Prostate gland (tissue), 2 donors: ENCODE data around the gene OGDHL. TPM values are rescaled to one million over a fixed set of nuclear protein-coding genes. Genes with fewer than 3 reads are reported as not detected.

Experiments
- DNase-seq: peaks from one replicate; pipeline ENCODE4 v3.0.0-alpha.2; 2019; ENCODE audit warnings: low spot score
- H3K27ac ChIP-seq, 2 donors: fragments of 200-600 bp; sonication (generic); 2 replicates each; pipeline ENCODE4 v1.5.1; 2017 to 2019
- H3K27me3 ChIP-seq: fragments of 200-600 bp; sonication (generic); replicated peaks from 2 replicates; pipeline ENCODE4 v1.5.1; 2019; ENCODE audit not compliant: insufficient read depth
- H3K36me3 ChIP-seq, 2 donors: fragments of 200-600 bp; sonication (generic); 1 replicate in 1 of 2; 2 replicates in 1 of 2; pipeline versions ENCODE4 v1.5.1 to v1.8.1; 2017 to 2019
- H3K4me1 ChIP-seq: fragments of 200-600 bp; sonication (generic); replicated peaks from 2 replicates; pipeline ENCODE4 v1.5.1; 2019
- H3K4me3 ChIP-seq, 2 donors: fragments of 200-600 bp; sonication (generic); 2 replicates each; pipeline ENCODE4 v1.5.1; 2017 to 2019
- H3K9me3 ChIP-seq: fragments of 200-600 bp; sonication (generic); 2 replicates; pipeline ENCODE4 v1.5.1; 2017
- CTCF ChIP-seq, 4 experiments: fragments of 200-600 bp in 2 of 4; fragments of 450-650 bp in 2 of 4; sonication (generic) in 2 of 4; IDR thresholded peaks; 1 replicate in 3 of 4; 2 replicates in 1 of 4; pipeline ENCODE4 v1.5.1; 2016 to 2019; ENCODE audit warnings: antibody characterized with exemption in 4 of 4, mild to moderate bottlenecking in 2 of 4, moderate library complexity in 2 of 4
- POLR2A ChIP-seq: fragments of 450-650 bp; IDR thresholded peaks from one replicate; pipeline ENCODE4 v1.6.1; 2016; ENCODE audit warnings: antibody characterized with exemption, mild to moderate bottlenecking
- POLR2AphosphoS5 ChIP-seq: sonication (generic); formaldehyde crosslinking; IDR thresholded peaks from one replicate; pipeline ENCODE4 v1.6.1; 2017; ENCODE audit warnings: antibody characterized with exemption
- WGBS: methylation state at CpG from one replicate; pipeline ENCODE4 v1.1.5; 2018; 5-methylcytosine and 5-hydroxymethylcytosine counted together
- intact Hi-C: fragments of 100-400 bp; cut with DNase I; formaldehyde crosslinking; loops from one replicate; pipeline ENCODE4 v1.14.2; 2022
- total RNA-seq, 2 donors: library from RNA; depleted of rRNA; stranded (reverse); fragments of >200 nt; gene quantifications; one replicate each; pipeline ENCODE4 v1.1.0, GENCODE V29; 2016

Gene OGDHL
- total RNA-seq, 2 donors from 2014 or later = 3.3 to 8.5 TPM

- H3K36me3 ChIP-seq = no peaks in the 10 kb centered on the region
- no peak overlapping the region for H3K4me3 ChIP-seq
- no peaks in the 10 kb centered on the region for H3K27me3 ChIP-seq
- no peak for TF ChIP-seq CTCF (IDR thresholded peaks at IDR 0.05)
- no peak for TF ChIP-seq POLR2AphosphoS5
- TF ChIP-seq POLR2A = no peak
- H3K9me3 ChIP-seq = no peaks in the 10 kb centered on the region
- intact Hi-C loops = no loop called here
- DNase-seq = no peak
- no peak overlapping the region for H3K27ac ChIP-seq
- WGBS = 62% methylated on average over 10 of the region's 10 CpGs
- H3K4me1 ChIP-seq = no peaks in the 10 kb centered on the region
Observed at GRCh38 chr10:49748006-49748405, 14.1 kb downstream of the OGDHL start.

GRCh38 chr10:49747303-49747646, 14.8 kb downstream of the OGDHL start:
- intact Hi-C loops = no loop called here
- Histone ChIP-seq H3K27me3 (no peaks in the 10 kb centered on the region), H3K27ac (no peak overlapping the region), H3K36me3 (no peaks in the 10 kb centered on the region), H3K4me3 (no peak overlapping the region), H3K9me3 (no peaks in the 10 kb centered on the region), H3K4me1 (no peaks in the 10 kb centered on the region)
- TF ChIP-seq CTCF (IDR thresholded peaks at IDR 0.05) (no peak), POLR2A (no peak), POLR2AphosphoS5 (no peak)
- no peak for DNase-seq
- WGBS = 97% methylated on average over 4 of the region's 4 CpGs

- 93% methylated on average over 20 of the region's 20 CpGs for WGBS
- Histone ChIP-seq H3K4me1 (no peaks in the 10 kb centered on the region), H3K4me3 (no peak overlapping the region), H3K27ac (no peak overlapping the region), H3K9me3 (no peaks in the 10 kb centered on the region), H3K27me3 (no peaks in the 10 kb centered on the region), H3K36me3 (no peaks in the 10 kb centered on the region)
- intact Hi-C loops = no loop called here
- TF ChIP-seq CTCF (IDR thresholded peaks at IDR 0.05) = no peak
- TF ChIP-seq POLR2AphosphoS5 = no peak
- TF ChIP-seq POLR2A = no peak
- no peak for DNase-seq
Observed at GRCh38 chr10:49746626-49747302, 15.4 kb downstream of the OGDHL start.

- no peak for DNase-seq
- H3K36me3 ChIP-seq = no peaks in the 10 kb centered on the region
Observed at GRCh38 chr10:49745756-49746155, 16.4 kb downstream of the OGDHL start.

GRCh38 chr10:49744924-49745605, 17.1 kb downstream of the OGDHL start:
- Histone ChIP-seq H3K4me1 (no peaks in the 10 kb centered on the region), H3K27me3 (no peaks in the 10 kb centered on the region), H3K36me3 (no peaks in the 10 kb centered on the region), H3K9me3 (no peaks in the 10 kb centered on the region), H3K27ac (no peak overlapping the region), H3K4me3 (no peak overlapping the region)
- no peak for DNase-seq
- intact Hi-C loops = no loop called here
- 95% methylated on average over 13 of the region's 13 CpGs for WGBS
- TF ChIP-seq POLR2AphosphoS5 = no peak
- no peak for TF ChIP-seq CTCF (IDR thresholded peaks at IDR 0.05)
- TF ChIP-seq POLR2A = no peak

More at GRCh38 chr10:49745756-49746155, 16.4 kb downstream of the OGDHL start:
- no peak overlapping the region for H3K4me3 ChIP-seq
- 95% methylated on average over 12 of the region's 12 CpGs for WGBS
- H3K27me3 ChIP-seq = no peaks in the 10 kb centered on the region
- H3K4me1 ChIP-seq = no peaks in the 10 kb centered on the region
- H3K9me3 ChIP-seq = no peaks in the 10 kb centered on the region
- intact Hi-C loops = no loop called here
- TF ChIP-seq POLR2AphosphoS5 (no peak), POLR2A (no peak)
- H3K27ac ChIP-seq = no peak overlapping the region
